ENCODE results near the gene TBCD. TPM values are rescaled to one million over a fixed set of nuclear protein-coding genes. Genes with fewer than 3 reads are reported as not detected.

The TBCD gene
- polyA plus RNA-seq, 2 of the 4 experiments (the other 2 are of a cell fraction), result 33.5 to 49.1 TPM

DNA sequence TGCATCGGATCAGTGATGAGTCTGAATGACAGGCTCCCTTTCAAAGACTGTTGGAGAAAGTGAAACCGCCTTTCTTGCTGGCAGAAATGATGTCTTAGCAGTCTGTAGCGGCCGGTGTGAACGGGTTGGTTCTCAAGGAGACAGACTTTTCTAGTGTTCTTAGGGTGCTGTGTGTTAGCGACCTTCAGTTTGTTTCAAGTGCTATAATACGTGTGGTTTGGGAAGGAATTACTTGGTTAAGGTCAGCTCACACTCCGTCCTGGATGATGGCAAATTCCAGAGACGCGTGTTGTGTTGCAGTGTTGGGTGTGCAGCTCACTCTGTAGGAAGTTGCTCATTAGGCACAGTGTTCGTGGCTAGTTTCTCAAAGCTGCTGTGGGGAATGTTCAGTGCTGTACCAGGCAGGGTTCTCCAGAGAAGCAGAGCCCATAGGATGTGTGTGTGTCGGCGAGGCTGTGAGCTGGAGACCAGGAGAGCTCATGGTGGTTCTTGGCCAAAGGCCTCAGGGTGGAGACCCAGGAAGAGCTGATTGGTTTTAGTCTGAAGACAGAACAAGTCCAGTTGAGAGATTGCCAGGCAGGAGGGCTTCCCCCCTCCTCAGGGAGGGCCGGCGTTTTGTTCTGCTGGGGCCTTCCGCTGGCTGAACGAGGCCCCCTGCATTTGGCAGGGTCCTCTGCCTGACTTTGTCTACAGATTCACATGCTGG, 50.4 kb downstream of the TBCD start:
- ChIA-PET CTCF (interaction anchor here (1.1 to 1.2 kb wide), 3 partner anchors 16 to 21 kb away, joined by 3 read pairs; no protein-coding TSS in a partner anchor), POLR2A (no interaction called here)
- 95% methylated on average over 17 of the region's 17 CpGs for WGBS (ENCODE audit: missing lambda C conversion rate)
- DNase-seq (ENCODE audit: low read depth in 1 of 2, low spot score in 1 of 2) (no peak), ATAC-seq (no peak; a peak in 1 of 6 replicates), FAIRE-seq (no peak)
- no peaks in the 10 kb centered on the region for H3K9me3 ChIP-seq
- no peak overlapping the region for H3K27ac ChIP-seq
- TF ChIP-seq HES2 (IDR thresholded peaks at IDR 0.05), result no peak
- no peak for TF ChIP-seq HDAC2 (IDR thresholded peaks at IDR 0.05)
- no peak for TF ChIP-seq HOXB13 (CRISPR knock-in tag; IDR thresholded peaks at IDR 0.05; ENCODE audit: low read depth)
- no peak for TF ChIP-seq MAZ (IDR thresholded peaks at IDR 0.05; ENCODE audit: borderline replicate concordance, low read depth, low read length)
- no peak for TF ChIP-seq TFCP2L1 (CRISPR knock-in tag; IDR thresholded peaks at IDR 0.05)
- no peak for TF ChIP-seq KDM1A (IDR thresholded peaks at IDR 0.05; ENCODE audit: low read depth)
- TF ChIP-seq, protein P1, sequence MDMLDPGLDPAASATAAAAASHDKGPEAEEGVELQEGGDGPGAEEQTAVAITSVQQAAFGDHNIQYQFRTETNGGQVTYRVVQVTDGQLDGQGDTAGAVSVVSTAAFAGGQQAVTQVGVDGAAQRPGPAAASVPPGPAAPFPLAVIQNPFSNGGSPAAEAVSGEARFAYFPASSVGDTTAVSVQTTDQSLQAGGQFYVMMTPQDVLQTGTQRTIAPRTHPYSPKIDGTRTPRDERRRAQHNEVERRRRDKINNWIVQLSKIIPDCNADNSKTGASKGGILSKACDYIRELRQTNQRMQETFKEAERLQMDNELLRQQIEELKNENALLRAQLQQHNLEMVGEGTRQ (IDR thresholded peaks at IDR 0.05), result no peak
- TF ChIP-seq, protein P2, sequence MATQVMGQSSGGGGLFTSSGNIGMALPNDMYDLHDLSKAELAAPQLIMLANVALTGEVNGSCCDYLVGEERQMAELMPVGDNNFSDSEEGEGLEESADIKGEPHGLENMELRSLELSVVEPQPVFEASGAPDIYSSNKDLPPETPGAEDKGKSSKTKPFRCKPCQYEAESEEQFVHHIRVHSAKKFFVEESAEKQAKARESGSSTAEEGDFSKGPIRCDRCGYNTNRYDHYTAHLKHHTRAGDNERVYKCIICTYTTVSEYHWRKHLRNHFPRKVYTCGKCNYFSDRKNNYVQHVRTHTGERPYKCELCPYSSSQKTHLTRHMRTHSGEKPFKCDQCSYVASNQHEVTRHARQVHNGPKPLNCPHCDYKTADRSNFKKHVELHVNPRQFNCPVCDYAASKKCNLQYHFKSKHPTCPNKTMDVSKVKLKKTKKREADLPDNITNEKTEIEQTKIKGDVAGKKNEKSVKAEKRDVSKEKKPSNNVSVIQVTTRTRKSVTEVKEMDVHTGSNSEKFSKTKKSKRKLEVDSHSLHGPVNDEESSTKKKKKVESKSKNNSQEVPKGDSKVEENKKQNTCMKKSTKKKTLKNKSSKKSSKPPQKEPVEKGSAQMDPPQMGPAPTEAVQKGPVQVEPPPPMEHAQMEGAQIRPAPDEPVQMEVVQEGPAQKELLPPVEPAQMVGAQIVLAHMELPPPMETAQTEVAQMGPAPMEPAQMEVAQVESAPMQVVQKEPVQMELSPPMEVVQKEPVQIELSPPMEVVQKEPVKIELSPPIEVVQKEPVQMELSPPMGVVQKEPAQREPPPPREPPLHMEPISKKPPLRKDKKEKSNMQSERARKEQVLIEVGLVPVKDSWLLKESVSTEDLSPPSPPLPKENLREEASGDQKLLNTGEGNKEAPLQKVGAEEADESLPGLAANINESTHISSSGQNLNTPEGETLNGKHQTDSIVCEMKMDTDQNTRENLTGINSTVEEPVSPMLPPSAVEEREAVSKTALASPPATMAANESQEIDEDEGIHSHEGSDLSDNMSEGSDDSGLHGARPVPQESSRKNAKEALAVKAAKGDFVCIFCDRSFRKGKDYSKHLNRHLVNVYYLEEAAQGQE (IDR thresholded peaks at IDR 0.05), result no peak
- TF ChIP-seq BCL3 (IDR thresholded peaks at IDR 0.05), result no peak
- TF ChIP-seq ZSCAN20 (CRISPR knock-in tag; IDR thresholded peaks at IDR 0.05), result no peak
- no peak for TF ChIP-seq CTCF (IDR thresholded peaks at IDR 0.05)
- TF ChIP-seq PHF8 (IDR thresholded peaks at IDR 0.05; ENCODE audit: borderline replicate concordance, low read depth), result no peak
- TF ChIP-seq, protein P3, sequence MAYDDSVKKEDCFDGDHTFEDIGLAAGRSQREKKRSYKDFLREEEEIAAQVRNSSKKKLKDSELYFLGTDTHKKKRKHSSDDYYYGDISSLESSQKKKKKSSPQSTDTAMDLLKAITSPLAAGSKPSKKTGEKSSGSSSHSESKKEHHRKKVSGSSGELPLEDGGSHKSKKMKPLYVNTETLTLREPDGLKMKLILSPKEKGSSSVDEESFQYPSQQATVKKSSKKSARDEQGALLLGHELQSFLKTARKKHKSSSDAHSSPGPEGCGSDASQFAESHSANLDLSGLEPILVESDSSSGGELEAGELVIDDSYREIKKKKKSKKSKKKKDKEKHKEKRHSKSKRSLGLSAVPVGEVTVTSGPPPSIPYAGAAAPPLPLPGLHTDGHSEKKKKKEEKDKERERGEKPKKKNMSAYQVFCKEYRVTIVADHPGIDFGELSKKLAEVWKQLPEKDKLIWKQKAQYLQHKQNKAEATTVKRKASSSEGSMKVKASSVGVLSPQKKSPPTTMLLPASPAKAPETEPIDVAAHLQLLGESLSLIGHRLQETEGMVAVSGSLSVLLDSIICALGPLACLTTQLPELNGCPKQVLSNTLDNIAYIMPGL (CRISPR knock-in tag; IDR thresholded peaks at IDR 0.05; ENCODE audit: borderline replicate concordance), result no peak
- no peak for TF ChIP-seq TP53 (CRISPR knock-in tag; IDR thresholded peaks at IDR 0.05)
- no peak for TF ChIP-seq GATA3 (IDR thresholded peaks at IDR 0.05; ENCODE audit: borderline replicate concordance)
- H3K4me1 ChIP-seq, result no peaks in the 10 kb centered on the region
- no peak overlapping the region for H3K4me3 ChIP-seq
- no peak overlapping the region for H3K4me2 ChIP-seq
